GM12874 (cell line): ENCODE results near the gene TNFRSF1B.

Source experiments
- CTCF ChIP-seq: IDR thresholded peaks from 2 replicates; pipeline ENCODE4 v1.5.1; 2011; ENCODE audit warnings: low read depth, mild to moderate bottlenecking, control low read depth, low read length, moderate library complexity; ENCODE audit not compliant: insufficient read depth

Gene TNFRSF1B

GRCh38 chr1:12258272-12258671 is 91.5 kb downstream of the TNFRSF1B start:
- TF ChIP-seq CTCF: no peak
